Stimulated activated CD8-positive, alpha-beta memory T cell treated with anti-CD3 and anti-CD28 coated beads, Interleukin-4, amount 100 ng/mL, for 24 hours (primary cell): ENCODE measurements around the gene MBNL1.
"Not testable (repeated sequence)": the region's sequence is repeated elsewhere in the genome, so short reads cannot be mapped to it uniquely, and the experiment has no call there.

Source experiments
- DNase-seq: peaks from one replicate; pipeline ENCODE4 v3.0.0-alpha.2; 2020; ENCODE audit warnings: low read depth

MBNL1 gene

DNA sequence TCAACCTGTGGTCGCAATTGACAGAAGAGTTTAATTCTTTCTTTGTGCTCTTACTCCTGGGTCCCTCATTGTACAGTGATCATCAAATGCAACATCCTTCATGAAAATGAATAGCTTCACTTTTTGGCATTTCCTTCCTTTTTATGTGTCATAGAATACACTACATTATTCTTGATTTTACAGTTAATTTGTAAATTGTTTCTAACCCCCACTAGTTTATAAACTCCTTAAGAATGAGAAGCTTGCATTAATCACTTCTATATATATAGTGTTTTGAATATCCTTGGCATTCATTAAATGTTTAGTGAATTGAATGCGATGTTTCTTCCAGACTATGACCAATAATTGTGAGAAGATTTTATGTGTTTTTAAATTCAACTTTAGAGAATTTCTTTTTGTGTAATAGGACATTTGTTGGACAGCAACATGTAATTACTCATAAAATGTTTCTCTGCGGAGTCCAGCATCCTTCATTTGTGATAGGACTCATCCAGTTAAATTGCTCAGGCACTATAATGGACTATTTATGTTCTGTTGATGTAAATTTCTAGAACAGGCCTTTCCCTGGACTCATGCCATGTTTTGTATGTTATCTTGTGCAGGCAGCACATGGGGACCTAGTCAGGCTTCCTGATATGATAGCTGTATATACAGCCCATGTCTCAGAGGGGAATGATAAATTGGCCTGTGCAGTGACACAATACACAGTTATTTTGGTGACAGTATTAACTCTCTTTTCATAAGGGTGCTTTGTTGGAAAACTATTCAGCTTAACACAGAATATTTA is 51.3 kb downstream of the MBNL1 start:
- no peak for DNase-seq

DNA sequence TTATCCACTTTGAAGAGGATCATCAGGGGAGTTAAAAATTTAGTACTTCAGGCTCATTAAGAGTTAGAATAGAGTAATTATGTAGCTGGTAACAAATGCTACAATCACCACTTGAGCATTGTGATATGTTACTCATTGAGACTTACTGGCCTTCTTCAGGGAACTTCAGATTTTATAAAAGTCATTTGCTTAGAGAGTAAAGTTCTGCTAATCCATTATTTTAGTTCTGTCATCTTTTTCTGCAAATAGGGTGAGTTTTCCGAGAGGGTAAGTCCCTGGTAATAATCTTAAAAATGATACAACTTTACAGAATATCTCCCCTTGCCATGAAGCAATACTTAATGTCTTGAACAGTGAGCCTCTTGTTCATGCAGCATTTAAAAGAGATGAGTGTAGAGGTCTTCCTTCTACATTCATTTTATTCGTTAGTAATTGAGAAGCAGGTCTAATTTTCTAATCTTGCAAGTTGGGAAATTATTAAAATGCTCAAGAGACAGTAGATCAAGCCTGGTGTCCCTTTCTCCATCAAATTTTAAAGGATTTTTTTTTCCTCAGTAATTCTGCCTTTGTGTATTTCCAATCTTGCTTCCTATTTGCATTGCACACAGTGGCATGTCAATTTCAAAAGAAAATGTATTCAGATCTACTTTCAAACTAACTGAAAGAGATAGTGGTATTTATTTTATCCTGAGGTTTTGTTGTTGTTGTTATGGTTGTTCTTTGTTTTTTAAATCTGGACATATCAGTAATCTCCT is 52.6 kb downstream of the MBNL1 start:
- no peak for DNase-seq

DNA sequence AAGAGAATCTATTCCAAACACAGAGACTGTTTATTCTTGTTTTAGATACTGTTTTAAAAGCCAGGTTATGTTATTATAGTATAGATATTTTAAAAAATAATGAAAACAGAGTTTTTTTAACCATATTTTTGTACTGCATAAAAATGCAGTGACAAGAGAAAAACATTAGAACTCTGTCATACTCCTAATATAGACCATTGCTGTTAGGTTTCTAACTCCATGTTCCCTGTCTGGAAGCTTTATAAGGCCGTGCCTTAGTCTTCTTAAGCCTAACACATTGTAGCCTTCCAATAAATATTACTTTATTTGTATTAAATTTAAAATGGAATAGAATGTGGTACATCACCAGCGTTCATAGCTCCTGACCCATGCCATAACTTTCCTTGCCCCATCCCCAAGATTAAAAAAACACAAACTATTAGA is 53.2 kb downstream of the MBNL1 start:
- DNase-seq = no peak

DNA sequence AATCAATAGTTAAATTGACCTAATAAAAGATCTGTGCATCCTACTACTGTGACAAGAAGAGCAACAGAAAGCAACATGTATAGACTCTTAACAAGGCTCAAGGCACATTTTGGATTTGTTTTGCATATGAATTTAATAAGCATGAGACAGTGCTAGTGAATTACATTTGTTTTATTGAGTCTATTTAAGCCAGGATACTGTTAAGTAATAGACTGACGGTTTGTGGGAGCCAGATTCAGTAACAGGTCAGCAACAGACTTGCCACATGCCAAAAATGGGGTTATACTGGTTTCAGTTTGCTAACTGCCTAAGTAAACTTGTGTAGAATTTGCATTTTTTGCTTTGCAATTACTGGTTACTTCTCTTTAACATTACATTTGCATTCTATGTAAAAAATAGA is 54.0 kb downstream of the MBNL1 start:
- DNase-seq = no peak

DNA sequence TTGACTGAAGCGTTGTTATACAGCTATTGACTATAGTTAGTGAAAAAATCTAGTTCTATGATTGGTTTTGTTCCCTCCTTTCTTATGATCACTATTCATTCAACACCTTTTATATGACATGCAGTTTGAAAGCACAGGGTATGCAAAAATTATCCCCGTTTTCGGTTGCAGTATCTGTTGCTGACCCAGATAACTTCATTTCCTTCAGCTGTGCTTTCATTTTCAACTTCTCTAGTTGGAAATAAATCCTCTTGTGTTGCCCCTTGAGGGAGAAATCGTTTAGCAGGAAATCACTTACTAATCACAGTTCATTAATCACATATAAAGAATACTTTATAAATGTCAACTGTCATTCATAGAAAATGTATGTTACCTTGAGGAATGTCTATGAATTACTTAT is 55.1 kb downstream of the MBNL1 start:
- DNase-seq = no peak

DNA sequence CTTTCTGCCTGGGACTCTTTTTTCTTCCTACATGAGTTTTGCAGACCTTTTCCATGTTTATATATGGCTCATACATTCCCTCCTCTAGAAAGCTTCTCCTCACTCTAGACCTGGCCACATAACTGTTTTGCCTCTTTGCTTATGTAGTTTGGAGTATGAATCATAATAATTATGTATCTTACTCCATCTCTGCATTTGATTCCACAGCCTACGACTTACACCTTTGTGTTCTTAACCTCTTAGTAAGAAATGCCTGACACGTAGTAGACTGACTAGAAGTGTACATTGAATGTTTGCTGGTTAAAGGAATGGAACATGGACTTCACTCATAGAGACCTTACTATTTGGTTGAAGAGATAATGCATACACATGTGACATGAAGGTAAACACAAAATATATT is 56.4 kb downstream of the MBNL1 start:
- DNase-seq = no peak

DNA sequence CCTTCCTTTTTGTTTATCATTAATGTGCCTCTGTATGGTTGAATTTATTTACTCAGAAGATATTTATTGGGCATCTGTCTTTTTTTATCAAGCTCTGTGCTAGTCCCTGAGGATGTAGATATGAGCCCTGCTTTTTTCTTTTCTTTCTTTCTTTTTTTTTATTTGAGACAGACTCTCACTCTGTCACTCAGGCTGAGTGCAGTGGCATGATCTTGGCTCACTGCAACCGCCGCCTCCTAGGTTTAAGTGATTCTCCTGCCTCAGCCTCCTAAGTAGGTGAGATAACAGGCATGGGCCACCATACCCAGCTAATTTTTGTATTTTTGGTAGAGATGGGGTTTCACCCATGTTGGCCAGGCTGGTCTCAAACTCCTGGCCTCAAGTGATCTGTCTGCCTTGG is 58.5 kb downstream of the MBNL1 start:
- no peak for DNase-seq

DNA sequence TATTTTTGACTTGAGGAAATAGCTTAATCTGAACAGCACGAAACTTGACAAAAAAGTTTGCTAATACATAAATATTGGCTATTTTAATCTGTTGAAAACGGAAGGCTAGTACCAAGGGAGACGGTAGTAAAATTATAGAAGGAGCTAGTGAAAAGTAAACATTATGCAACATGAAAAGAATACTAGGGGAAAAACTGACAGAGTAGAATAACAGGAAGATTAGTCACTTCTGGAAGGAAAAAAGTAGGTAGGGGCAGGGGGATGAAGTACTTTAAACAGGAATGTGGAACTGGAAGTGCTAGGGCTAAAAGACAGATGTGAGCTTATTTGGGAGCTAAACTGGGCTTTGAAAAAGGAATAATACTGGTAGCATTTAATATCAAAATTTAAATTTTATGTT is 60.1 kb downstream of the MBNL1 start:
- no peak for DNase-seq

DNA sequence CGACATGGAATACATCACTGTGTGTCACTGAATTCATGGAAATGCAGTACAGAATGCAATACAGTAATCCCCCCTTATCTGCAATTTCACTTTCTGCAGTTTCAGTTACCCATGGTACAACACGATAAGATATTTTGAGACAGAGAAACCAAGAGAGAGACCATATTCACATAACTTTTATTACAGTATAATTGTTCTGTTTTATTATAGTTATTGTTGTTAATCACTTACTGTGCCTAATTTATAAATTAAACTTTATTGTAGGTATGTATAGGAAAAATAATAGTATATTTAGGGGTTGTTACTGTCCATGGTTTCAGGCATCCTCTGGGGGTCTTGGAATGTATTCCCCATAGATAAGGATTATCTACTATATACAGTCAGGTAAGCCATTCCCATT is 61.8 kb downstream of the MBNL1 start:
- no peak for DNase-seq

DNA sequence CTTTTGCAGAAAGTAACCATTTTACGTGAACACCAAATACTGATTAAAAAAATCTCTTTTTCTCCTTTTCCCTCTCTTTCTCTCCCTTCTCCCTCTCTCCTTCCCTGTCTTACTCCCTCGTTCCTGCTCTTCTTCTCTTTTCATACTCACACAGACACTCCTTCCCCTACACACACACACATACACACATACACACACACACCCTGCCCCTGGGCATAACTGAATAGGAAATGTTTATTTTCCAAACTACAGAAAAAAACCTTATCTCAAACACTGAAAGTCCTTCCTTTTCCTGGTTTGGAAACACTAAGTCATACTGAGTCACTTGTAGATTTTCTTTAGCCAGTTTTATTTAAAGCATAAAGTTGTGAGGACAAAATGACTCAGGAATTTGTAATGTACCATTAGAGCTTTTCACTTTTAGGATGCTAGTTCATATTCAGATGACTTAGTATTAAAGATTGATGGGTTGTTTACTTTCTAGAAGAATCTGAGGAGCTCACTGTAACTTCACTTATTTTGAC is 62.4 kb downstream of the MBNL1 start:
- no peak for DNase-seq

DNA sequence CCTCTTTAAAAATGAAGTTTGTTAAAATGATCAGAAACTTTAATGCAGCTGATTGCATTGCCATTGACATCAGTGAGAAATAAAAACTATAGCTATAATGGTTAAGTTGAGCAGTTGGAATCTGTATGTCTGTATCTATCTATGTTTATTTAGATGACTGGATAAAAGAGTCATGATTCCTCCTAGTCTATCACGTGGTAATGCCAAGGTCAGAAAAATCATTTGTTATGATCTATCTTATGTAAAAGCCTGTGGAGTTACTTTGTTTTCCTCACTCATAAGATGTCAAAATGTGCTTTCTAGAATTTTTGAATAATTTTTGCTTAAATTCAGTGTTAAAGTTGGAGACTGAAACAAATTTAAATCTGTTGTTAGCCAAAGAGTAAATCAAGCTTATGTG is 63.3 kb downstream of the MBNL1 start:
- no peak for DNase-seq

DNA sequence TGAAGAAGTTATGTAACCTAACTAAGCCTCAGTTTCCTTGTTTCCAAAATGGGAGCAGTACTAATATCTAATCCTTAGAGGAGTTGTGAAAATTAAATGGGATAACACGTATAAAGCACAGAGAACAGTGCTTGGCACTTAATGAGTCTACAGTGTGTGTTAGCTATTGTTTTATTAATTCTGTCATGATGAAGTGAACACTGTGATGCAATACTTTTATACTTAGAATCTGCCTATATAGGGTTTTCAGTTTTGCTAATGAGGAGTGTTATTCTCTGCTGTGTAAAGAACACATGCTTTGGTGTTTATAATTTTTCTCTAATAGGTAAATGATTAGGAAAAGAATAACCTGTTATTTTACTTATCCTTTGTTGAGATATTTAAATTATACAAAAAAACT is 65.2 kb downstream of the MBNL1 start:
- DNase-seq = no peak

DNA sequence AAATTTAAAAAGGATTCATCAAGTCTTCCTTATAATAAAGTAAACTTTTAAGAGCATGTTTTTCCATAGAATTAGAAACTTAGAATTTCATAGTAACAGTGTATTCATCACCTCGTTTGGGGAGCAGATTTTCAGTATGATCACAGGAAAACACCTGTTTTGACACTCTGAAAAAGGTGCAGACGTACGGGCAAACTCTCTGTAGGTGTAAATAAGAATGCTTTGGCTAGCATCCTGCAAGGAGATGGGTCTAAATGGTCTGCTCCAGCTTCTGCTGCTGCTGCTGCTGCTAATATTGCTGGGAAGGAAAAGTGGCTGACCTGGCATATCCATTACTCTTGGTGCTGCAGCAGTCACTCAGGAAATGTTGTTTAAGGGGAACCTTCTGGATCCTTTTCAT is 66.0 kb downstream of the MBNL1 start:
- no peak for DNase-seq

DNA sequence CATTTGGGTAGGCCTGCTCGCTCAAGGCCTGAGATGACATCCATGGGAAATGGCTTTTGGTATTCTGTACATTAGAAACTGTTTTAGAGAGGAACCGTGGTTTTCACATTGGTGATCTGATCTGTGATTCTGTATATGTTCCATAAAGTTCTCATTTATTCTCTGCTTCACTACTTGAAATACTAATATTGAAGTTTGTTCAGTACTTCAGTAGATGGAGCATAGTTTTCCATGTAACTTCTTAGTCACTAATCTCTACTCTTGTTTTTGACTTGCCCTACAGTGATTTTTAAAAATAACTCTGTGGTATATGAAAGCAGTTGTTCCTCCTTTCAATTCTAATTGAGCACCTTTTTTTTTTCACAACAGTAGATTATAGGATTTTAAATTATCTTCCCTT is 66.5 kb downstream of the MBNL1 start:
- no peak for DNase-seq

DNA sequence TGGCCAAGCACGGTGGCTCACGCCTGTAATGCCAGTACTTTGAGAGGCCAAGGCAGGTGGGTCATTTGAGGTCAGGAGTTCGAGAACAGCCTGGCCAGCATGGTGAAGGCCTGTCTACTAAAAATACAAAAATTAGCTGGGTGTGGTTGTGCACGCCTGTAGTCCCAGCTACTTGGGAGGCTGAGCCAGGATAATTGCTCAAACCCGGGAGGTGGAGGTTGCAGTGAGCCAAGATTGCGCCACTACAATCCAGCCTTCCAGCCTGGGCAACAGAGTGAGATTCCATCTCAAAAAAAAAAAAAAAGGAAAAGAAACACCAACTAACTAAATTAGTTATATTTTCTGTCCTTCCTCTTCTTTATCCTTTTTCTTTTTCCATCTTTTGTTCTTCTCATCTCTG is 68.6 kb downstream of the MBNL1 start:
- not testable (repeated sequence) for DNase-seq

DNA sequence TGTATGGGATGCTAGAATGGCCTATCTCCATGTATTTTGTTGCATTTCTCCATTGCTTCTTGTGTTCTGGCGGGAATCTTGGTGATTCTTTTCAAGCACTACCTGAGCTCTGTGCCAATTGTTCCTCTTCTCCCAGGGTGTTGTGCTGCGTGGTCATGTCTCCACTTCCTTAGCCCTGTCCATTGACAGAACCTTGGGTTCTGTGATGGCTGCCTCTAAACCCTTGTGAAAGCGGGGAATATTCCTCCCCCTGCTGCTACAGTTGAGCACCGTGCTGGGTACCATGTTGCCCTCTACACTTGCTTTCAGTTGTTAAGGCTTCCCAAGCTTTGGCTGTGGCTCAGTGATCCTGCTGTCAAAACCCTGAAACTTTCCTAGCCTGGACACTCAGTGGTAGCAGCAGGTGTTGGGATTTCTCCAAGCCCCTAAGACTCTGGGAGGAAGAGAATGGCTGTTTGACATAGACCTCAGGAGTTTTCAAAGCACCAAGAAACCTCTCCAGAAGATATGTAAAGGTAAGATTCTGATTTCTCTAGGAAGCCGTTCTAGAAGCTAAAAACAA is 69.5 kb downstream of the MBNL1 start:
- no peak for DNase-seq

DNA sequence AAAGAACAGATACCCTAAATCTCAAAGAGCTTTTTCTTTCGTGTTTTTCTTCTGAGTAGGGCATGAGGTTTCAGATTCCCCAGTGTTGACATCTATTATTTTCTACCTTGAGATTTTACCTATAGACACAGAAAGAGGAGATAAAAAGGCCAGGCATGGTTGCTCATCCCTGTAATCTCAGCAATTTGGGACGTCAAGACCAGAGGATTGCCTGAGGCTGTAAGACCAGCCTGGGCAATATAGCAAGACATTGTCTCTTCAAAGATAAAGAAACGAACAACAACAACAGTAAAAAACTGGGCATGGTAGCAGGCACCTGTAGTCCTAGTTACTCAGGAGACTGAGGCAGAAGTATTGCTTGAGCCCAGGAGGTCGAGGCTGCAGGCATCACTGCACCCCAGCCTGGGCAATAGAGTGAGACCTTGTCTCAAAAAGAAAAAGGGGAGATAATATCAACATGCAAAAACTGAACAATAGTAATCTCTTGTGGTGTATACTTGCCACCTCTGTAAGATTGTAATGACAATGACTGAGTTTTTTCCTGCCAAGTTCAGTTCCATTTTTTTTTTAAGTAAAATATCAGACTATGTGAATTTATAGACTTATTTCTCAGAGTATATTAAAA is 71.3 kb downstream of the MBNL1 start:
- no peak for DNase-seq

DNA sequence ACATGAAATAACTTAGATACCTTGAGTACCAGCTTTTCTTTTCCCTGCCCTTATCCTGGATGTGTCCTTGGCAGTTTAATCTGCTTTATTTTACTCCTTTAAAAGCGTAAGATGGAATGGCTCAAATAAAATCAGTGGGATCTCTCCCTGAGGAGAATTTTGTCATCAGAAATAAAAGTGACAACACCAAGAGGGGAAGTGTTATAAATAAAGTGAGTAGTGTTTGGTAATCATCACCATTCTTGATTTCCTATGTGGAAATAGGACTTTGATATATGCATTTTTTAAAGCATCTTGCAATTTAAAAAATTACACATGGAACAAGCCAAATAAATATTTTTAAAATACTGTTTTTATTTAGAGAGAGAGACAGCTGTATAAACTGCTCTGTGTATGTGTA is 76.5 kb downstream of the MBNL1 start:
- no peak for DNase-seq

DNA sequence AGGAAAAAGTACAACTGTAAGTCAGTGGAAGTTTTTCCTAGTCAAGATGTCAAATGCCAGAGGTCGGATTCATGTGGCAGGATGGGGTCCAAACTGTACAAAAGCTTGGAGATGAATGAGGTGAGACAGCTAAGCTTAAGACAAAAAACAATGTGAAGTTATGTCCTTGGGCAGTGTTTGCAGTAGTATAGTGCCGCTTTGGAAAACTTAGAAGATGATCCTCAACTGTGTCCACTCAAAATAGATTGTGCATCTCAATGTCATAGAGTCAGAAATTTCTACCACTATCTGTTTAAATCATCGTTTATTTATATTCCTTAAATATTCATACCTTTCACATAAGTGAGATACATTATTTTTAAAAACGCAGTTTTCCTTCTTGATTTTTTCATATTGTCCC is 77.3 kb downstream of the MBNL1 start:
- no peak for DNase-seq

DNA sequence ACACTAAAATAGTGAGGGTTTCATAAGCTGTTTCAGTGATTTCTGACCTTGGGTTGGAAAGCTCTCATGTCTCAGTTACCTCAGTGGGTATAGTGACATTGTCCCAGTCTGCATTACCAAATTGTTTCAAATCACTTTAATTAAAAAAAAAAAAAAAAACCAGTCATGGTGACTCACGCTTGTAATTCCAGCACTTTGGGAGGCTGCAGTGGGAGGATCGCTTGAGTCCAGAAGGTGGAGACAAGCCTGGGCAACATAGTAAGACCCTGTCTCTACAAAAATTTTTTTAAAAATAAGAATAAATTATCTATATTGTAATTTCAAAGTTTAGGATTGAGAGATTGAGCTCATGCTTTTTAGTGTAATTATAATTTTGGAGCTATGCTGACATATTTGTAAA is 78.0 kb downstream of the MBNL1 start:
- no peak for DNase-seq

DNA sequence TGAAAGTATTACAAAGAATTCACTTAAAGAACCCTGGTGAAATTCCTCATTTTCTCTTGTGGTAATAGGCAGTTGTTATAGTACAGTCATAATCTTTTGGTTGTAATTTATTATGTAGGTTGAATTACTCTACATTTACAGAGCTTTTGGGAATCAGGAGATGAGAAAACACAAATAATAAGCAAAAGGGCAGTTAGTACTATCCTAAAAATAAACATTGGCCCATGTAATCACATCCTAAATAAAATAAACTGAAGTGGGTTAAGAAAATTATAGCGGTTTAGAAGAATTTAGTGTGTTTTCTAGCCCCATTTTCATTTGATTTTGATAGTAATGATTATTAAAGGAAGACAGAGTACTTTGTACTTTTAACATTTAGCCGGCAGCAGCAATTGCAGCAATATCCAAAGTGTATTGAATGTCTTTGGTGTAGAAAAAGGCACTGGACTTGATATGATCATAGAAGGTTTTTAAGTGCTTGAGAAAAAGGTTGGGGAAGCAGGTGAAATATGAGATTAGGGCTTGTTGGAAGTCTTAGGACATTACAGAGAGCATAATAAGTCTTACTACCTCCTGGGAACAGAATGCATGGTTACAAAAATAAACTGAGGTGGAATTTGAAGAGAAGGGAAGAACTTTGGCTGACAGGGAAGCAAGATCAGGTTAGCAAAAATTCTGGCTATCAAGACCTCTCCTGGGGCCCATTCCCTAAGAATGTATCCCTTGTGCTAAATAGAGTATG is 79.9 kb downstream of the MBNL1 start:
- DNase-seq = no peak

DNA sequence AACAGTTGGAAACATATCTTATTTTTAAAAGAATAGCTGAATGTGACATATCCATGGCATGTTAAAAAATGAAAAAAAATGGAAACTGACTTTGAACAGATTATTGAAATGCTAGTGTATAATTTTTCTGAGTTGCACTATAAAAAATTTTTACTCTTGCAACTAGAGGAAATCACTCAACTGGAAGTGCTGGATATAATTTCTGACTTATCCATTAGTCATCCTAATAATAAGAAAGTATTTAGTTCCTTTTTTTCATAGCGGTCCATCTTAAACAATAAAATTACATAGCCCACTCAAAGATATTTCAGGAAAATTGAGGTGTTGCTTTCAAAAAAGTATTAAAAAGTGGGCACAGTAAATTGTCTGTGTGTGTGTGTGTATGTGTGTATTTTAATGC is 80.7 kb downstream of the MBNL1 start:
- DNase-seq = no peak
